ENCODE measurements around the gene ZNF574. TPM values are rescaled to one million over a fixed set of nuclear protein-coding genes. Genes with fewer than 3 reads are reported as not detected.

ZNF574 gene
- total and polyA plus RNA-seq, 7 experiments from 2014 or later = 11.2 to 32.8 (median 20.9) TPM

GRCh38 chr19:42045575-42045974 is 30.4 kb upstream of the ZNF574 start:
- H3K27ac Mint-ChIP-seq = no peak overlapping the region
- peak overlapping the region in 1 of 10 donors; percentile 42 for H3K4me3 Mint-ChIP-seq
- ATAC-seq (no peak), DNase-seq (no peak)
- peaks cover 0 to 5% (median 2%) of the 10 kb centered on the region in 5 donors for H3K27me3 Mint-ChIP-seq
- ChIA-PET POLR2A (no interaction called here), CTCF (interaction anchor here (0.8 kb wide), 1 partner anchor 26 kb away, joined by 3 read pairs; no protein-coding TSS in a partner anchor)
- no peak overlapping the region for H3K4me3 ChIP-seq (ENCODE audit: low read length)
- no peak overlapping the region for H3K27ac ChIP-seq (ENCODE audit: low read depth, low read length)
- no peaks in the 10 kb centered on the region for H3K9me3 Mint-ChIP-seq
- H3K27me3 ChIP-seq (ENCODE audit: control insufficient read depth in 2 of 2, insufficient read depth in 2 of 2, low read length in 2 of 2) = no peaks in the 10 kb centered on the region
- peaks cover 0 to 5% of the 10 kb centered on the region in 2 donors for H3K4me1 ChIP-seq (ENCODE audit: control insufficient read depth in 2 of 2, insufficient read depth in 2 of 2, low read length in 2 of 2)
- H3K36me3 Mint-ChIP-seq = peaks cover 0 to 2% (median 0%) of the 10 kb centered on the region in 5 donors
- intact Hi-C loops (cut with micrococcal nuclease) = no loop called here
- H3K4me1 Mint-ChIP-seq = peaks cover 5 to 8% (median 7%) of the 10 kb centered on the region in 7 donors
- H3K9me3 ChIP-seq (ENCODE audit: control insufficient read depth in 2 of 3, low read length in 3 of 3) = no peaks in the 10 kb centered on the region
- H3K36me3 ChIP-seq (ENCODE audit: control insufficient read depth in 2 of 3, insufficient read depth in 3 of 3, low read length in 3 of 3) = no peaks in the 10 kb centered on the region

- Mint-ChIP-seq H3K4me3 (peak overlapping the region; percentile 14 to 84 (median 73)), H3K9me3 (no peaks in the 10 kb centered on the region), H3K36me3 (peaks cover 0 to 2% (median 0%) of the 10 kb centered on the region in 5 donors), H3K27me3 (peaks cover 0 to 5% (median under 1%) of the 10 kb centered on the region in 5 donors), H3K27ac (peak overlapping the region in 6 of 9 donors; percentile 5 to 74 (median 42)), H3K4me1 (peaks cover 5 to 8% (median 7%) of the 10 kb centered on the region in 7 donors)
- Histone ChIP-seq H3K9me3 (ENCODE audit: control insufficient read depth in 2 of 3, low read length in 3 of 3) (no peaks in the 10 kb centered on the region), H3K36me3 (ENCODE audit: control insufficient read depth in 2 of 3, insufficient read depth in 3 of 3, low read length in 3 of 3) (no peaks in the 10 kb centered on the region), H3K4me1 (ENCODE audit: control insufficient read depth in 2 of 2, insufficient read depth in 2 of 2, low read length in 2 of 2) (peaks cover 0 to 5% of the 10 kb centered on the region in 2 donors), H3K27ac (ENCODE audit: low read depth, low read length) (no peak overlapping the region), H3K4me3 (ENCODE audit: low read length) (peak overlapping the region; percentile 4), H3K27me3 (ENCODE audit: control insufficient read depth in 2 of 2, insufficient read depth in 2 of 2, low read length in 2 of 2) (no peaks in the 10 kb centered on the region)
- ChIA-PET CTCF (no interaction called here), POLR2A (no interaction called here)
- no peak for DNase-seq
- ATAC-seq = no peak
- intact Hi-C loops (cut with micrococcal nuclease) = no loop called here
Measured at GRCh38 chr19:42048992-42049391, 27.0 kb upstream of the ZNF574 start.

GRCh38 chr19:42051166-42052115 is 24.5 kb upstream of the ZNF574 start:
- H3K27me3 Mint-ChIP-seq = no peaks in the 10 kb centered on the region
- H3K27me3 ChIP-seq (ENCODE audit: control insufficient read depth in 2 of 2, insufficient read depth in 2 of 2, low read length in 2 of 2) = no peaks in the 10 kb centered on the region
- peaks cover 0 to 2% (median 0%) of the 10 kb centered on the region in 5 donors for H3K36me3 Mint-ChIP-seq
- no peaks in the 10 kb centered on the region for H3K36me3 ChIP-seq (ENCODE audit: control insufficient read depth in 2 of 3, insufficient read depth in 3 of 3, low read length in 3 of 3)
- intact Hi-C loops (cut with micrococcal nuclease) = no loop called here
- H3K4me3 Mint-ChIP-seq = no peak overlapping the region
- H3K9me3 ChIP-seq (ENCODE audit: control insufficient read depth in 2 of 3, low read length in 3 of 3) = no peaks in the 10 kb centered on the region
- H3K4me3 ChIP-seq (ENCODE audit: low read length) = no peak overlapping the region
- H3K27ac Mint-ChIP-seq = peak overlapping the region in 2 of 9 donors; percentile 25 to 50
- DNase-seq (no peak), ATAC-seq (no peak)
- H3K27ac ChIP-seq (ENCODE audit: low read depth, low read length) = no peak overlapping the region
- POLR2A ChIA-PET = no interaction called here
- CTCF ChIA-PET = interaction anchor here (0.7 kb wide), 1 partner anchor 409 kb away, joined by 3 read pairs; no protein-coding TSS in a partner anchor
- H3K4me1 ChIP-seq (ENCODE audit: control insufficient read depth in 2 of 2, insufficient read depth in 2 of 2, low read length in 2 of 2) = peaks cover 0 to 5% of the 10 kb centered on the region in 2 donors
- H3K9me3 Mint-ChIP-seq = no peaks in the 10 kb centered on the region
- peaks cover 5 to 8% (median 7%) of the 10 kb centered on the region in 7 donors for H3K4me1 Mint-ChIP-seq

GRCh38 chr19:42052241-42052863 is 23.6 kb upstream of the ZNF574 start:
- POLR2A ChIA-PET = interaction anchor here (0.6 kb wide), 1 partner anchor 24 kb away, joined by 3 read pairs; no protein-coding TSS in a partner anchor
- Mint-ChIP-seq H3K4me1 (peaks cover 5 to 8% (median 7%) of the 10 kb centered on the region in 7 donors), H3K27me3 (no peaks in the 10 kb centered on the region), H3K36me3 (peaks cover 0 to 2% (median 0%) of the 10 kb centered on the region in 5 donors), H3K4me3 (no peak overlapping the region), H3K9me3 (no peaks in the 10 kb centered on the region), H3K27ac (no peak overlapping the region)
- CTCF ChIA-PET = interaction anchor here (0.7 kb wide), 1 partner anchor 410 kb away, joined by 3 read pairs; no protein-coding TSS in a partner anchor
- H3K4me1 ChIP-seq (ENCODE audit: control insufficient read depth in 2 of 2, insufficient read depth in 2 of 2, low read length in 2 of 2) = peaks cover 0 to 5% of the 10 kb centered on the region in 2 donors
- DNase-seq (no peak), ATAC-seq (no peak)
- H3K27ac ChIP-seq (ENCODE audit: low read depth, low read length) = no peak overlapping the region
- no peaks in the 10 kb centered on the region for H3K9me3 ChIP-seq (ENCODE audit: control insufficient read depth in 2 of 3, low read length in 3 of 3)
- no peaks in the 10 kb centered on the region for H3K27me3 ChIP-seq (ENCODE audit: control insufficient read depth in 2 of 2, insufficient read depth in 2 of 2, low read length in 2 of 2)
- intact Hi-C loops (cut with micrococcal nuclease) = no loop called here
- no peaks in the 10 kb centered on the region for H3K36me3 ChIP-seq (ENCODE audit: control insufficient read depth in 2 of 3, insufficient read depth in 3 of 3, low read length in 3 of 3)
- no peak overlapping the region for H3K4me3 ChIP-seq (ENCODE audit: low read length)

- ChIA-PET CTCF (no interaction called here), POLR2A (interaction anchor here (0.6 kb wide), 1 partner anchor 23 kb away, joined by 3 read pairs; no protein-coding TSS in a partner anchor)
- ATAC-seq (no peak), DNase-seq (no peak)
- no peak overlapping the region for H3K4me3 ChIP-seq (ENCODE audit: low read length)
- intact Hi-C loops (cut with micrococcal nuclease) = no loop called here
- Mint-ChIP-seq H3K4me3 (no peak overlapping the region), H3K27me3 (no peaks in the 10 kb centered on the region), H3K9me3 (no peaks in the 10 kb centered on the region), H3K36me3 (peaks cover 0 to 2% (median 0%) of the 10 kb centered on the region in 5 donors), H3K27ac (no peak overlapping the region), H3K4me1 (peaks cover 5 to 8% (median 7%) of the 10 kb centered on the region in 7 donors)
- H3K9me3 ChIP-seq (ENCODE audit: control insufficient read depth in 2 of 3, low read length in 3 of 3) = no peaks in the 10 kb centered on the region
- no peaks in the 10 kb centered on the region for H3K36me3 ChIP-seq (ENCODE audit: control insufficient read depth in 2 of 3, insufficient read depth in 3 of 3, low read length in 3 of 3)
- H3K27ac ChIP-seq (ENCODE audit: low read depth, low read length) = no peak overlapping the region
- no peaks in the 10 kb centered on the region for H3K27me3 ChIP-seq (ENCODE audit: control insufficient read depth in 2 of 2, insufficient read depth in 2 of 2, low read length in 2 of 2)
- peaks cover 0 to 5% of the 10 kb centered on the region in 2 donors for H3K4me1 ChIP-seq (ENCODE audit: control insufficient read depth in 2 of 2, insufficient read depth in 2 of 2, low read length in 2 of 2)
Measured at GRCh38 chr19:42053037-42053935, 22.7 kb upstream of the ZNF574 start.

- Mint-ChIP-seq H3K27ac (no peak overlapping the region), H3K4me1 (peaks cover 3 to 6% (median 3%) of the 10 kb centered on the region in 7 donors)
- intact Hi-C loops (cut with micrococcal nuclease) = no loop called here
Measured at GRCh38 chr19:42054205-42054604, 21.8 kb upstream of the ZNF574 start.

More at GRCh38 chr19:42054205-42054604, 21.8 kb upstream of the ZNF574 start:
- H3K4me3 ChIP-seq (ENCODE audit: low read length) = no peak overlapping the region
- ChIA-PET POLR2A (no interaction called here), CTCF (no interaction called here)
- H3K27ac ChIP-seq (ENCODE audit: low read depth, low read length) = no peak overlapping the region
- no peaks in the 10 kb centered on the region for H3K27me3 ChIP-seq (ENCODE audit: control insufficient read depth in 2 of 2, insufficient read depth in 2 of 2, low read length in 2 of 2)
- H3K36me3 Mint-ChIP-seq = peaks cover 0 to 2% (median 0%) of the 10 kb centered on the region in 5 donors
- no peaks in the 10 kb centered on the region for H3K27me3 Mint-ChIP-seq
- H3K4me3 Mint-ChIP-seq = no peak overlapping the region
- DNase-seq (no peak), ATAC-seq (no peak)
- H3K9me3 ChIP-seq (ENCODE audit: control insufficient read depth in 2 of 3, low read length in 3 of 3) = no peaks in the 10 kb centered on the region
- no peaks in the 10 kb centered on the region for H3K9me3 Mint-ChIP-seq
- no peaks in the 10 kb centered on the region for H3K36me3 ChIP-seq (ENCODE audit: control insufficient read depth in 2 of 3, insufficient read depth in 3 of 3, low read length in 3 of 3)
- H3K4me1 ChIP-seq (ENCODE audit: control insufficient read depth in 2 of 2, insufficient read depth in 2 of 2, low read length in 2 of 2) = peaks cover 0 to 3% of the 10 kb centered on the region in 2 donors

Measured in naive thymus-derived CD4-positive, alpha-beta T cell (primary cell).